ENCODE results near the gene CCNI2. TPM values are rescaled to one million over a fixed set of nuclear protein-coding genes. Genes with fewer than 3 reads are reported as not detected.

CCNI2 gene
- total RNA-seq, 1 donor from 2014 or later, result 0.42 TPM

DNA sequence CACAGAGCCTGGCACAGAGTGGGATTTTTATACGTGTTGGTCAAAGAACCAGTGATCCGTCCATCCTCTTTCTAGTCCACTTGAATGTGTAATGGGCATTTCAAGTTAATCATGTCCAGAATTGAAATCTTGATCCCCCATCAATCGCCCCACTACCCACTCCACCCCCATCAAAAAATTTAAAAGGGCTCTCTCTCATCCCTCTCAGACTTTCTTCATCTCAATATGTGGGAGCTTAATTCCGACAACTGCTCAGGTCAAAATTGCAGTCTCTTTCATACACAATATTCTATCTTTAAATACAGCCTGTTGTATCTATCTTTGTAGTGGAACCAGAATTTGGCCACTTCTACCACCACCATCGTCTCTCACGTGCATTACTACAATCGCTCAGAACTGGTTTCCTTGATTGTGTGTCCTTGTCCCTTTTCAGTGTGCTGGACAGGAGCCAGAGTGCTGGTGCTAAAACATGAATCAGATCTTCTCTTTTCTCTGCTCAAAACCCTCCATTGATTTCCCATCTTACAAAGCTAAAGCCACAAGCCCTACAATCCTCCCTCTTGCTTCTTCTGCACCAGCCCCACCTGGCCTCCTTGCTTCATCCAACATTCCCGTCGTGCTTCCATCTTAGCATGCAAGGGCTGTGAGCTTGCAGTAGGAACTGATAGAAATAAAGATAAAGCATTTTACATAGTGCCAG, 9.1 kb upstream of the CCNI2 start:
- no peak for DNase-seq (ENCODE audit: low read depth)
- no peaks in the 10 kb centered on the region for H3K36me3 ChIP-seq (ENCODE audit: control insufficient read depth, insufficient read depth, low read length)
- TF ChIP-seq CTCF (IDR thresholded peaks at IDR 0.05; ENCODE audit: insufficient read depth, low read length, poor library complexity, severe bottlenecking), result no peak
- H3K4me3 ChIP-seq (ENCODE audit: low read depth, low read length), result no peak overlapping the region
- no peaks in the 10 kb centered on the region for H3K27me3 ChIP-seq (ENCODE audit: control insufficient read depth, insufficient read depth, low read length)

- H3K36me3 ChIP-seq (ENCODE audit: control insufficient read depth, insufficient read depth, low read length), result no peaks in the 10 kb centered on the region
- no peaks in the 10 kb centered on the region for H3K27me3 ChIP-seq (ENCODE audit: control insufficient read depth, insufficient read depth, low read length)
- no peak for TF ChIP-seq CTCF (IDR thresholded peaks at IDR 0.05; ENCODE audit: insufficient read depth, low read length, poor library complexity, severe bottlenecking)
- no peak overlapping the region for H3K4me3 ChIP-seq (ENCODE audit: low read depth, low read length)
- DNase-seq (ENCODE audit: low read depth), result no peak
These were observed 8.0 kb upstream of the CCNI2 start for GRCh38 chr5:132739232-132739631.

GRCh38 chr5:132742158-132742557, 5.1 kb upstream of the CCNI2 start:
- Histone ChIP-seq H3K27me3 (ENCODE audit: control insufficient read depth, insufficient read depth, low read length) (no peaks in the 10 kb centered on the region), H3K4me3 (ENCODE audit: low read depth, low read length) (no peak overlapping the region), H3K36me3 (ENCODE audit: control insufficient read depth, insufficient read depth, low read length) (no peaks in the 10 kb centered on the region)
- no peak for DNase-seq (ENCODE audit: low read depth)
- TF ChIP-seq CTCF (IDR thresholded peaks at IDR 0.05; ENCODE audit: insufficient read depth, low read length, poor library complexity, severe bottlenecking), result no peak

DNA sequence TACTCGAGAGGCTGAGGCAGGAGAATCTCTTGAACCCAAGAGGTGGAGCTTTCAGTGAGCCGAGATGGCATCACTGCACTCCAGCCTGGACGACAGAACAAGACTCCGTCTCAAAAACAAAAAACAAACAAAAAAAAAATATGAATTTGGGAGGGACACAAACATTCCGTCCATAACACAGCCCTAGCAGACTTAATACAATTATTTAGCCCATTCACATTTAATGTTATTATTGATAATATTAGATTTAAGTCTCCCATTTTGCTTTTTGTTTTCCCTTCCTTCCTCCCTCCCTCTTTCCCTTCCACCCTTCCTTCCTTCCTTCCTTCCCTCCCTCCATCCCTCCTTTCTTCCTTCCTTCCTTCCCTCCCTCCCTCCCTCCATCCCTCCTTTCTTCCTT, 4.6 kb upstream of the CCNI2 start:
- DNase-seq (ENCODE audit: low read depth), result no peak
- peaks cover 4% of the 10 kb centered on the region for H3K27me3 ChIP-seq (ENCODE audit: control insufficient read depth, insufficient read depth, low read length)
- H3K36me3 ChIP-seq (ENCODE audit: control insufficient read depth, insufficient read depth, low read length), result no peaks in the 10 kb centered on the region
- H3K4me3 ChIP-seq (ENCODE audit: low read depth, low read length), result no peak overlapping the region
- TF ChIP-seq CTCF (IDR thresholded peaks at IDR 0.05; ENCODE audit: insufficient read depth, low read length, poor library complexity, severe bottlenecking), result no peak

DNA sequence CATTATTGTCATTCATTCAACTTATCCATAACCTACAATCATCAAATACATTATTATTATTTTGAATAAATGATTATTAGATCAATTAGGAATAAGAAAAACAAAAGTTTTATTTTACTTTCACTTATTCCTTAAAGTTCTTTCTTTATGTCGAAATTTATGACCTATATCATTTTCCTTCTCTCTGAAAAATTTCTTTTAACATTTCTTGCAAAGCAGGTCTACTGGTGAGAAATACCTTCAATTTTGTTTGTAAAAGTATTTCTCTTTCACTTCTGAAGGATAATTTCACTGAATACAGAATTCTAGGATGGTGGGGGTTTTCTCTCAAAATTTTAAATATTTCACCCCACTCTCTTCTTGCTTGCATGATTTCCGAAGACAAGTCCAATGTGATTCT, 2.6 kb upstream of the CCNI2 start:
- TF ChIP-seq CTCF (IDR thresholded peaks at IDR 0.05; ENCODE audit: insufficient read depth, low read length, poor library complexity, severe bottlenecking), result no peak
- no peak for DNase-seq (ENCODE audit: low read depth)
- Histone ChIP-seq H3K36me3 (ENCODE audit: control insufficient read depth, insufficient read depth, low read length) (no peaks in the 10 kb centered on the region), H3K27me3 (ENCODE audit: control insufficient read depth, insufficient read depth, low read length) (peaks cover 9% of the 10 kb centered on the region), H3K4me3 (ENCODE audit: low read depth, low read length) (no peak overlapping the region)

GRCh38 chr5:132746592-132746953, 653 bp upstream of the CCNI2 start:
- no peak for TF ChIP-seq CTCF (IDR thresholded peaks at IDR 0.05; ENCODE audit: insufficient read depth, low read length, poor library complexity, severe bottlenecking)
- Histone ChIP-seq H3K36me3 (ENCODE audit: control insufficient read depth, insufficient read depth, low read length) (no peaks in the 10 kb centered on the region), H3K27me3 (ENCODE audit: control insufficient read depth, insufficient read depth, low read length) (peaks cover 9% of the 10 kb centered on the region), H3K4me3 (ENCODE audit: low read depth, low read length) (no peak overlapping the region)
- DNase-seq (ENCODE audit: low read depth), result no peak

Measured in kidney epithelial cell (primary cell).